Skin of body (tissue), 2 donors: Measurements from ENCODE around the gene ASPSCR1. TPM values are rescaled to one million over a fixed set of nuclear protein-coding genes. Genes with fewer than 3 reads are reported as not detected.

Source experiments
- DNase-seq: peaks from one replicate; lab custom pipeline; 2025; lab: John Stamatoyannopoulos, UW
- total RNA-seq: library from RNA; depleted of rRNA; stranded (reverse); fragments of >200 nt; gene quantifications from one replicate; pipeline ENCODE4 v1.2.3, GENCODE V29; 2014

Gene ASPSCR1
- total RNA-seq, 1 donor from 2014 or later: 19.2 TPM

DNA sequence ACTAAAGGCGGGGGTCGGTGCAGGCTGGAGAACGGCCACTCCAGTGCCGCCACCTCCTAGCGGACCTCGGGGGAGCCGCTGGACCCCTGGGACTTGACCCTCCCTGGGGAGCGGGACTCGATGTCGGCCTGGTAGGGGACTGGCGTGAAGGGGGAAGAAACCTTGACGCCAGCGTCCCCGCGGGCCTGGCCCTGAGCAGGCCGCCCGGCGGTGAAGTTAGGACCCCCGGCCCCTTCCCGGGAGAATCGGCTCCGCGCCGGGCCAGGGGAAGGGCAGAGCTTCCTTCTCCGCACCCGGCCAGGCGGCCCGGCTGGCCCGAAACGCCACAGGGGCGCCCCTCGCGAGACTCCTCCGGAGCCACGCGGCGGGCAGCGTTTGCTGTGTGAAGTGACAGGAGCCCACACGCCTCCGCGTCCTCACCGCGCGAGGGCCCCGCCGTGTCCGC is 87.8 kb downstream of the ASPSCR1 start:
- no peak for DNase-seq

DNA sequence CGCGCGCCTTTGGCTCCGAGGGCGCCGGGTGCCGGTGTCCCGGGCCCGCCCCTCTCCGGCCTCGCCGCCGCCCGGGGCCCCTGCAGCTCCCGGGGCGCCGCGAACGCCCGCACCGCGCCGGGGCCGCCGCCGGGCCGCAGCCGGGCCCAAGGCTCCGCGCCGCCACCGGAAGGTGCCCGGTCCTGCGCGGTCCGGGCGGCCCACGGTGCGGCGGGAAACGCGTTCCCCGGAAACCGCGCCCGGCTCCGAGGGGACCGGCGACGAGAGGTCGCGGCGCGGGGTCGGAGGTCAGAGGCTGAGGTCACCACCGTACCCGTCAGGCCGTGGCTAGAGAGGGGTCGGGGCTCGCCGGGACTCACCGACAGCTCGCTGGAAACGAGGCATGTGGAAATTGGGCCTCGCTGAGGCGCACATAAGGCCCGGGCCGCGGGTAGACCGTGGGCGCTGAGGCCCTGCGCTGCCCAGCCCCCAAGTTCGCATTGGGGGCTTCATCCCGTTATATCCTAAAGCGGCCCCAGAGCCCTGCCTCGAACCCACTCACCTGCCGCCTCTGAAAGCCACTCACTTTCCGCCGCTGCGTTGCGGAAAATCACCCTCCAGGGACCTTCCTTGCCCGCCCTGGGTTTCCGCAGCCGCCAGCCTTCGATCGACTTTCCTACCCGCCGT is 88.3 kb downstream of the ASPSCR1 start, which contains the start of gene DUS1L:
DUS1L (minus strand) TSS at position 167 of the 666 bp plus-strand sequence. CDS start 745 bp downstream, outside the sequence.
- DNase-seq: peak; percentile 36

Other genes with a start within 250 kb of the ASPSCR1 start
- not detected for gene GCGR, start 173.5 kb upstream of the ASPSCR1 start, total RNA-seq
- 35.6 TPM for gene MCRIP1, start 144.3 kb upstream of the ASPSCR1 start, total RNA-seq
- gene PPP1R27, start 142.6 kb upstream of the ASPSCR1 start, total RNA-seq: 10.0 TPM
- 208 TPM for gene P4HB, start 117.1 kb upstream of the ASPSCR1 start, total RNA-seq
- gene ARHGDIA, start 106.3 kb upstream of the ASPSCR1 start, total RNA-seq: 51.6 TPM
- gene ALYREF, start 86.0 kb upstream of the ASPSCR1 start, total RNA-seq: 67.6 TPM
- gene ANAPC11, start 85.9 kb upstream of the ASPSCR1 start, total RNA-seq: 60.1 TPM
- 0.59 TPM for gene NPB, start 75.4 kb upstream of the ASPSCR1 start, total RNA-seq
- 18.6 TPM for gene PCYT2, start 66.2 kb upstream of the ASPSCR1 start, total RNA-seq
- 12.6 TPM for gene SIRT7, start 59.5 kb upstream of the ASPSCR1 start, total RNA-seq
- 8.1 TPM for gene MAFG, start 49.9 kb upstream of the ASPSCR1 start, total RNA-seq
- gene PYCR1, start 40.3 kb upstream of the ASPSCR1 start, total RNA-seq: 49.4 TPM
- gene MYADML2, start 30.4 kb upstream of the ASPSCR1 start, total RNA-seq: 3.2 TPM
- 1.7 TPM for gene NOTUM, start 16.4 kb upstream of the ASPSCR1 start, total RNA-seq
- gene CENPX, start 45.2 kb downstream of the ASPSCR1 start, total RNA-seq: 19.7 TPM
- 8.6 TPM for gene LRRC45, start 45.7 kb downstream of the ASPSCR1 start, total RNA-seq
- 15.6 TPM for gene RAC3, start 54.0 kb downstream of the ASPSCR1 start, total RNA-seq
- 33.4 TPM for gene DCXR, start 60.1 kb downstream of the ASPSCR1 start, total RNA-seq
- gene RFNG, start 74.2 kb downstream of the ASPSCR1 start, total RNA-seq: 19.3 TPM
- gene GPS1, start 74.3 kb downstream of the ASPSCR1 start, total RNA-seq: 35.5 TPM
- 35.7 TPM for gene DUS1L, start 88.2 kb downstream of the ASPSCR1 start, total RNA-seq
- gene FASN, start 120.6 kb downstream of the ASPSCR1 start, total RNA-seq: 262 TPM
- gene CCDC57, start 235.2 kb downstream of the ASPSCR1 start, total RNA-seq: 22.6 TPM